ENCODE data around the gene FALEC. TPM values are rescaled to one million over a fixed set of nuclear protein-coding genes. Genes with fewer than 3 reads are reported as not detected.
"Not testable (repeated sequence)": the region's sequence is repeated elsewhere in the genome, so short reads cannot be mapped to it uniquely, and the experiment has no call there.

FALEC gene
- total RNA-seq, 1 experiment from 2014 or later, result 0.71 TPM

DNA sequence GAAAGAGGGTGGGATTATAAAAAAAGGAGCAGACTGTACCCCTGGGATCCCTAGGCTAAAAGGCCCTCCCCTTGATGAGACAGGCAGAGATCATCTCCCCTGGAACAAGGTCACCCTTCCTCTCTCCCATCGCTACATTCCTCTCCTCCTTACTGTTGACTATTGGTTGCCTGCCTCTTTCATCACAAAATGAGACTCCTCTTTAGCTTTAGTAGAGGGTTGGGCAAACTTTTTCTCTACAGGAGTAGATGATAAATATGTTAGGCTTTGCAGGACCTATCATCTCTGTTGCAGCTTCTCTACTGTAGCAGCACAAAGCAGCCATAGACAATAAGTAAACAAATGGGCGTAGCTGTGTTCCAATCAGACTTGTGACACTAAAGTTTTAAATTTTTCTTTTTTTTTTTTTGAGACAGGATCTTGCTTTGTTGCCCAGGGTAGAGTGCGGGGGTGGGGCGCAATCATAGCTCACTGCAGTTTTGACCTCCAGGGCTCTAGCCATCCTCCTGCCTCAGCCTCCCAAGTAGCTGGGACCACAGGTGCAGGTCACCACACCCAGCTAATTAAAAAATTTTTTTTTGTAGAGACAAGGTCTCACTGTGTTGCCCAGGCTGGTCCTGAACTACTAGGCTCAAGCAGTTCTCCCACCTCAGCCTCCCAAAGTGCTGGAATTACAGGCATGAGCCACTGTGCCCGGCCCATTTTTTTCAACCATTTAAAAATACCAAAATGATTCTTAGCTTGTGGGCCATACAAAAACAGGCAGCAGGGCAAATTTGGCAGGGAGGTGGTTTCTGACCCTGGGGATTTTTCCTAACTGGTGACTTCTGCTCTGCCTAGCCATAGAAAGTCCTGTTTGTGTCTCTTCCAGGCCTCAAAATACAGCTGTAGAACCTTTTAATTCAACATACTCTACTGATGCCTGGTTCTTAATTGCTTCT is 48.8 kb downstream of the FALEC start:
- Mint-ChIP-seq H3K27me3 (ENCODE audit: unreplicated experiment) (no peaks in the 10 kb centered on the region), H3K4me3 (ENCODE audit: low read depth, unreplicated experiment) (peak overlapping the region; percentile 75), H3K9me3 (ENCODE audit: low read depth, unreplicated experiment) (no peaks in the 10 kb centered on the region), H3K4me1 (ENCODE audit: low read depth, unreplicated experiment) (peaks cover 74% of the 10 kb centered on the region), H3K27ac (ENCODE audit: unreplicated experiment) (peak overlapping the region; percentile 95), H3K36me3 (ENCODE audit: insufficient read depth, unreplicated experiment) (peaks cover 92% of the 10 kb centered on the region)
- intact Hi-C loops (cut with micrococcal nuclease; ENCODE audit: unreplicated experiment), result loop anchor here (5.0 to 10.0 kb wide), 3 partner anchors 130 to 413 kb away; partner anchors contain the start of gene GOLPH3L
- no TSS peak for BruUV-seq (replicated peaks)
- CTCF ChIA-PET, result interaction anchor here (0.5 to 1.6 kb wide), 5 partner anchors 13 to 65 kb away, joined by 3 to 5 read pairs (median 3); partner anchors contain the start of gene ENSA
- TF ChIP-seq, protein P1, sequence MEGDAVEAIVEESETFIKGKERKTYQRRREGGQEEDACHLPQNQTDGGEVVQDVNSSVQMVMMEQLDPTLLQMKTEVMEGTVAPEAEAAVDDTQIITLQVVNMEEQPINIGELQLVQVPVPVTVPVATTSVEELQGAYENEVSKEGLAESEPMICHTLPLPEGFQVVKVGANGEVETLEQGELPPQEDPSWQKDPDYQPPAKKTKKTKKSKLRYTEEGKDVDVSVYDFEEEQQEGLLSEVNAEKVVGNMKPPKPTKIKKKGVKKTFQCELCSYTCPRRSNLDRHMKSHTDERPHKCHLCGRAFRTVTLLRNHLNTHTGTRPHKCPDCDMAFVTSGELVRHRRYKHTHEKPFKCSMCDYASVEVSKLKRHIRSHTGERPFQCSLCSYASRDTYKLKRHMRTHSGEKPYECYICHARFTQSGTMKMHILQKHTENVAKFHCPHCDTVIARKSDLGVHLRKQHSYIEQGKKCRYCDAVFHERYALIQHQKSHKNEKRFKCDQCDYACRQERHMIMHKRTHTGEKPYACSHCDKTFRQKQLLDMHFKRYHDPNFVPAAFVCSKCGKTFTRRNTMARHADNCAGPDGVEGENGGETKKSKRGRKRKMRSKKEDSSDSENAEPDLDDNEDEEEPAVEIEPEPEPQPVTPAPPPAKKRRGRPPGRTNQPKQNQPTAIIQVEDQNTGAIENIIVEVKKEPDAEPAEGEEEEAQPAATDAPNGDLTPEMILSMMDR (IDR thresholded peaks at IDR 0.05; ENCODE audit: unreplicated experiment), result no peak
- no peak for DNase-seq

DNA sequence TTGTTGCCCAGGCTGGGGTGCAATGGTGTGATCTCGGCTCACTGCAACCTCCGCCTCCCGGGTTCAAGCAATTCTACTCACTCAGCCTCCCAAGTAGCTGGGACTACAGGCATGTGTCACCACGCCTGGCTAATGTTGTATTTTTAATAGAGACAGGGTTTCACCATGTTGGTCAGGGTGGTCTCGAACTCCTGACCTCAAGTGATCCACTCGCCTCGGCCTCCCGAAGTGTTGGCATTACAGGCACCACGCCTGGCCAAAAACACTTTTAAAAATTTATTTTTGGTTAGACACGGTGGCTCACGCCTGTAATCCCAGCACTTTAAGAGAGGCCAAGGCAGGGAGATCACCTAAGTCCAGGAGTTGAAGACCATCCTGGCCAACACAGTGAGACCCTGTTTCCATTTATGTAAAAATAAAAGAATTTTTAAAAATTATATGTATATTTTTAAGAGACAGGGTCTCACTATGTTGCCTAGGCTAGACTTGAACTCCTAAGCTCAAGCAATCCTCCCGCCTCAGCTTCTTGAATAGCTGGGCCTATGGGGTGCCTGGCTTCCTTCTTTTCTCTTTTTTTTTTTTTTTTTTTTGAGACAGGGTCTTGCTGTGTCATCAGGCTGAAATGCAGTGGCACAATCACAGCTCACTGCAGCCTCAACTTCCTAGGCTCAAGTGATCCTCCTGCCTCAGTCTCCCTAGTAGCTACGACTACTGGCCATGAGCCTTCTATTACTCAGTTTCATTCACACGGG is 49.9 kb downstream of the FALEC start:
- not testable (repeated sequence) for H3K4me3 Mint-ChIP-seq (ENCODE audit: low read depth, unreplicated experiment); H3K9me3 Mint-ChIP-seq (ENCODE audit: low read depth, unreplicated experiment); H3K27me3 Mint-ChIP-seq (ENCODE audit: unreplicated experiment); DNase-seq; BruUV-seq (replicated peaks)
- CTCF ChIA-PET, result interaction anchor here (0.6 to 0.7 kb wide), 2 partner anchors 100 to 105 kb away, joined by 4 to 6 read pairs; no protein-coding TSS in a partner anchor
- Mint-ChIP-seq H3K4me1 (ENCODE audit: low read depth, unreplicated experiment) (peaks cover 77% of the 10 kb centered on the region), H3K36me3 (ENCODE audit: insufficient read depth, unreplicated experiment) (peaks cover 93% of the 10 kb centered on the region), H3K27ac (ENCODE audit: unreplicated experiment) (peak overlapping the region; percentile 95)
- intact Hi-C loops (cut with micrococcal nuclease; ENCODE audit: unreplicated experiment), result loop anchor here (10.0 kb wide), 1 partner anchor 129 kb away; the partner anchor contains the start of gene GOLPH3L

DNA sequence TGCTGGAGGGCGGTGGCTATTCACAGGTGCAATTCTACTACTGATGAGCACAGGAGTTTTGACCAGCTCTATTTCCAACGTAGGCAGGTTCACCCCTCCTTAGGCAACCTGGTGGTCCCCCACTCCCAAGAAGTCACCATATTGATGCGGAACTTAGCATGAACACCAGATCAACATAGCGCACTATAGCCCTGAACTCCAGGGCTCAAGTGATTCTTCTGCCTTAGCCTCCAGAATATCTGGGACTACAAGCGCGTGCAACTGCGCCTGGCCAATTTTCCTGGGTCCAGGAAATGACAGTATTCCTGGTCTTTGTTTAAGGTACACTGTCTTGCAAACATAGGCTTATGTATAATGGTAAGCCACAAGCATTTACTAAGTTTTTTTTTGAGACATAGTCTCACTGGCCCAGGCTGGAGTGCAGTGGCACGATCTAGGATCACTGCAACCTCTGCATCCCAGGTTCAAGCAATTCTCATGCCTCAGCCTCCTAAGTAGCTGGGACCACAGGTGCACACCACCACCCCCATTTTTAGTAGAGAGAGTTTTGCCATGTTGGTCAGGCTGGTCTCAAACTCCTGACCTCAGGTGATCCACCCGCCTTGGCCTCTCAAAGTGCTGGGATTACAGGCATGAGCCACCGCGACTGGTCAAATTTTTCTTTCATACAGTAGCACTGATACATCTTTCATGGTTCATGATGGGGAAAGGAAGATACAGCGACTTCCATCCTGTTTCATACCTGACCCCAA is 51.2 kb downstream of the FALEC start:
- Mint-ChIP-seq H3K27ac (ENCODE audit: unreplicated experiment) (peak overlapping the region; percentile 91), H3K4me3 (ENCODE audit: low read depth, unreplicated experiment) (peak overlapping the region; percentile 66), H3K36me3 (ENCODE audit: insufficient read depth, unreplicated experiment) (peaks cover 93% of the 10 kb centered on the region), H3K4me1 (ENCODE audit: low read depth, unreplicated experiment) (peaks cover 72% of the 10 kb centered on the region), H3K27me3 (ENCODE audit: unreplicated experiment) (no peaks in the 10 kb centered on the region), H3K9me3 (ENCODE audit: low read depth, unreplicated experiment) (no peaks in the 10 kb centered on the region)
- TF ChIP-seq, protein P1 (IDR thresholded peaks at IDR 0.05; ENCODE audit: unreplicated experiment), result no peak
- CTCF ChIA-PET, result interaction anchor here (0.5 to 1.8 kb wide), 6 partner anchors 10 to 418 kb away, joined by 3 to 6 read pairs (median 4); partner anchors contain the start of gene MCL1
- no TSS peak for BruUV-seq (replicated peaks)
- intact Hi-C loops (cut with micrococcal nuclease; ENCODE audit: unreplicated experiment), result loop anchor here (10.0 kb wide), 1 partner anchor 128 kb away; the partner anchor contains the start of gene GOLPH3L
- DNase-seq, result no peak

DNA sequence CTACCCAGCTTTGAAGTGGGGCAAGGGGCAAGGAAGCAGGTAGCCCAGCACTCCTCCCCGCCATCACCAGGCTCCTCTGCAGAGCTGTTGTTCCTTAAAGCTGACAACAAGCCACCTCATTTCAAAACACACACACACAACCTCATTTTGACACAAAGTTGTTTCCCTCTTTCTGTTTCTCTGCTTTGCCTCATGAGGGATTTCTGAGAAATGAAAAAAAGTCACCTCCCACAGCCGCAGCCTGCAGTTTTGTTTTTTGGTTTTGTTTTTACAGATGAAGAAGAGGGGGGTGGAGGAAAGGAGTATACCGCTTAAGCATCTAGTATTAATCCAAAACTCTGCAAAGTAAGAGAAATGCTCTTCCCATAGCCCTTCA is 51.8 kb downstream of the FALEC start:
- Mint-ChIP-seq H3K27me3 (ENCODE audit: unreplicated experiment) (no peaks in the 10 kb centered on the region), H3K4me1 (ENCODE audit: low read depth, unreplicated experiment) (peaks cover 67% of the 10 kb centered on the region), H3K9me3 (ENCODE audit: low read depth, unreplicated experiment) (no peaks in the 10 kb centered on the region), H3K4me3 (ENCODE audit: low read depth, unreplicated experiment) (peak overlapping the region; percentile 66), H3K36me3 (ENCODE audit: insufficient read depth, unreplicated experiment) (peaks cover 93% of the 10 kb centered on the region), H3K27ac (ENCODE audit: unreplicated experiment) (peak overlapping the region; percentile 91)
- TF ChIP-seq, protein P1 (IDR thresholded peaks at IDR 0.05; ENCODE audit: unreplicated experiment), result no peak
- no TSS peak for BruUV-seq (replicated peaks)
- DNase-seq, result no peak
- intact Hi-C loops (cut with micrococcal nuclease; ENCODE audit: unreplicated experiment), result loop anchor here (10.0 kb wide), 1 partner anchor 127 kb away; the partner anchor contains the start of gene GOLPH3L
- CTCF ChIA-PET, result interaction anchor here (0.5 to 1.8 kb wide), 5 partner anchors 10 to 418 kb away, joined by 3 to 6 read pairs (median 4); partner anchors contain the start of gene MCL1

Measured in Calu3 (cell line).